ENCODE results near the gene ZNF536. TPM values are rescaled to one million over a fixed set of nuclear protein-coding genes. Genes with fewer than 3 reads are reported as not detected.
"Not testable (repeated sequence)": the region's sequence is repeated elsewhere in the genome, so short reads cannot be mapped to it uniquely, and the experiment has no call there.

Gene ZNF536
- total RNA-seq, 1 donor from 2014 or later: not detected

DNA sequence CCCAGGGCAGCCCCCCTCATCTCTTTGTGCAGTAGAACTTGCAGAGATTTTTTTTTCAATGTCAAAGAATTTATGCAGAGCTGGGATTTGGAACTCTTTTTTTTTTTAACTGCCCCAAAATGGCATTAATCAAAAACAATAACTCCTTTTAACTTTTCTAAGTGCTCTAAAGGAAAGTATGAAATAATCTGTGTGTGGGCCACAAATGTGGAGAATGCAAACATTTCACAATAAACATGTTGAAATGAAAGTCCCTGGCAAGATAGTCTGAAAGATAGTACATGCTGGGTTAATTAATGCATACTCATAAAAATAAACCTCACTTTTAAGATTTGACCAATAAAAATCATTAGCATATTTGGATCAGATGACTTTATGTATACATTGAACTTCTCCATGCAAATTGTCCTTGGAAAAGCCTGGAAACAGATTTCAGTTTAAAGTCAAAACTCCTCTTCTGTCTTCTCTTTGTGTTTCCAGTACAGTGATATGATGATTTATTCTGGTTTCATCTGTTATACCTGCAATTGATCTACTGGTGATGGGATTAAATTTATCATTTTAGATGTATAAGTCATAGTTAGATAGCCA, 30.5 kb upstream of the ZNF536 start:
- intact Hi-C loops (cut with micrococcal nuclease): no loop called here

DNA sequence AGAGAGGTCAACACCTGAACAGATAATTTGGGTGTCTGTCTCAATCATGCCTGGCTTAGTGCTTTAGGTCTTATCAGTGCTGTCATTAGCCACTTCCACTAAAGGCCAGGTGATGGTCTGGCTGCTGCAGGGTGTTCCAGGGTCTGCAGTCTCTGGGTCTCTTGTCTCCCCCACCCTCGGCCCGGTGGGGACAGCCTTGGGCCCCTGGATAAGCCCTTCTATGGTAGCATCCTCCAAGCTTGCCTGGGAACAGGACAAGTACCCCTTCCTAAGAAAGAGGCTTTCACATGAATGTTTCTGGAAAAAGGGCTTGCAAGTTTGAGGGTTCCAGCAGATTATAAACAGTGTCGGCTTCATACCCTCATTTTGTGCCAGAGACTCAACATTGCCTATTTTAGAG, 29.3 kb upstream of the ZNF536 start:
- intact Hi-C loops (cut with micrococcal nuclease): no loop called here

DNA sequence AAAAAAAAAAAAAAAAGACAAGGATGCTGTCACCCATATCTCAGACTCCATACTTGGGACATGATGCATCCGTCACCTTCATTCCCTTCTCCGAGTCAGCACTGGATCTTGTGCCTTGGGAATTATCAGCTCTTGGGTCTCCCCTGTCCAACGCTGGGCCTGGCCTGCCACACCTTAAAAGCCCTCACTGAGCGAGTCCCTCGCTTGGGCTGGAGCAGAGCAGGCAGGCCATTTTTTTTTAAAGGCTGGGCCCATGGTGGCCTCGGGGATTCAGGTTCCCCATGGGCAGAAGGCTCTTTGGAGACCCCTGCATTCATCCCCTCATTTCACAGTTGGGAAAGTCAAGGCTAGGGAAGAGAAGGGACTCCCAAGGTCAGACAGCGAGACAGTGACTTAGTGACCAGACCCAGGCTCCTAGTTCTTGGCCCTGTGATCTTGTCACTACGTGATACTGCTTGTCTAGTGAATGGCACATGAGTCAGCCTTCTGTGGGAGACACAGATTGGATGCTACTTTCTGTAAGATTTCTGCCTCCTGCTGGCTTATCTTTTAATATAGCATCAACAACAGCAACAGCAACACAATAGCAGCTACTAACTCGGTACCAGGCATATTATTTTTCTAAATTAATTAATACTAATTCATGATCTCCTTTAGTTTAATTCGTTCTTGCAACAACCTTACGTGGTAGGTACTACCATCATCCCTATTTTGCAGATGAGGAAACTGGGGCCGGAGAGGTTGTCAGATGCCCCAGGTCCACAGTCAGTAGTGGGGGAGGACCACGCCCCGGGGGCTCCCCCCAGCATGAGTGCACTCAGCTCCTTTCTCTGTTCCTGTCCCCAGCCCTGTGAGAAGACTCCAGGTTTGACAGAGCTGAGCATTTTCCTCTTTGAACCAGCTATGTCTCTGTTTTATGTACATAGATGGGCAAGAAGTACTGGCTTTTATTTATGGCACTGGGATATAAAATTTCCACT, 27.4 kb upstream of the ZNF536 start:
- intact Hi-C loops (cut with micrococcal nuclease): no loop called here

DNA sequence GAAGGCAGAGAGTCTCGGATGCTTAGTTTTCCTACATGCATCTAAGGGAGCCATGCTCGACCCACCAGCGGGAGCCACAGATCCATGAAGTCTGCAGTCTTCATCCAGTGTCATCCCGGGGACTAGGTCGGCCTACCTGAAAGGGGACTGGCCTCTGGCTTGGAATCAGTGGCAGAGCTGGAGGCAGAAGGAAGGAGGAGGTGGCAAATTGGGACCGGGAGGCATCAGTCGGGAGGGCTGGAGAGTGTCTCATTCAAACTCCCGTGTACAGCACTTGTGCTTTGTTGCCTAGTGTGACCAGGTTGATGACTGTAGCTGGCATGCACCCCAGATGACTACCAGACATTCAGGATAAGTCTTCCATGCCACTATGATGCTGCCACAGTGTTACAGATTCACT, 26.5 kb upstream of the ZNF536 start:
- intact Hi-C loops (cut with micrococcal nuclease): no loop called here

DNA sequence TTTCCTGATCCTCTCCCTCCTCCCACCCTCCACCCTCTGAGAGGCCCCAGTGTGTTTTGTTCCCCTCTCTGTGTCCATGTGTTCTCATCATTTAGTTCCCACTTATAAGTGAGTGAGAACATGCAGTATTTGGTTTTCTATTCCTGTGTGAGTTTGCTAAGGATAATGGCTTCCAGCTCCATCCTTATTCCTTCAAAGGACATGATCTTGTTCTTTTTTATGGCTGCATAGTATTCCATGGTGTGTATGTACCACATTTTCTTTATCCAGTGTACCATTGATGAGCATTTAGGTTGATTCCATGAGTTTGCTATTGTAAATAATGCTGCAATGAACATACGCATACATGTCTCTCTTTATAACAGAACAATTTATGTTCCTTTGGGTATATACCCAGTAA, 25.7 kb upstream of the ZNF536 start:
- intact Hi-C loops (cut with micrococcal nuclease): not testable (repeated sequence)

DNA sequence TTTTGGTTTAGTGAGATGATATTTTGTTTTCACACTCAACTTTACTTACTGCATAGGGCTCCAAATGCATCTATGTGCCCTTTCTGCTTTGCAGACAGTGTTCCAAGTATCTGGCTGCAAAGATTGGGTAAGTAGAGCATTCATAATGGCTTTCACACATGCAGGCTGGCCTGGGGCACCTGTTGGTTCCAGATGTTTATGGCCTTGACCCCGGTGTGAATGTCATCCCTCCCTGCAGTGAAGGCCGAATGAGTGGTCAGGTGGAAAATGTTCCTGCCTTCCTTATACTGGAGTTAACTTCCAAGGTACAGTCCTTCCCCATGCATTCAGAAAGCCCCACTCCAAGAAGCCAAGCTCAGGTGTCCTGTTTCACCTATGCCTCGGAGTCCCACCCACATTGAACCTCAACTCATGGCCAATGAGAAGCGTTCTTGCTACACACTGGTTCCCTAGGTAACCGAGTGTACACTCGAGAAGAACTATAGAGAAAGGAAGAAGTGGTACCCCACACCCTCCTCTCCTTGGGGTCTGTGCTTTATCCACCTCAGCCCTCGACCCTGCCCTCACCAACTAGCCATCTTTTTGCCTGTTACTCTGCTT, 23.0 kb upstream of the ZNF536 start:
- intact Hi-C loops (cut with micrococcal nuclease): no loop called here

DNA sequence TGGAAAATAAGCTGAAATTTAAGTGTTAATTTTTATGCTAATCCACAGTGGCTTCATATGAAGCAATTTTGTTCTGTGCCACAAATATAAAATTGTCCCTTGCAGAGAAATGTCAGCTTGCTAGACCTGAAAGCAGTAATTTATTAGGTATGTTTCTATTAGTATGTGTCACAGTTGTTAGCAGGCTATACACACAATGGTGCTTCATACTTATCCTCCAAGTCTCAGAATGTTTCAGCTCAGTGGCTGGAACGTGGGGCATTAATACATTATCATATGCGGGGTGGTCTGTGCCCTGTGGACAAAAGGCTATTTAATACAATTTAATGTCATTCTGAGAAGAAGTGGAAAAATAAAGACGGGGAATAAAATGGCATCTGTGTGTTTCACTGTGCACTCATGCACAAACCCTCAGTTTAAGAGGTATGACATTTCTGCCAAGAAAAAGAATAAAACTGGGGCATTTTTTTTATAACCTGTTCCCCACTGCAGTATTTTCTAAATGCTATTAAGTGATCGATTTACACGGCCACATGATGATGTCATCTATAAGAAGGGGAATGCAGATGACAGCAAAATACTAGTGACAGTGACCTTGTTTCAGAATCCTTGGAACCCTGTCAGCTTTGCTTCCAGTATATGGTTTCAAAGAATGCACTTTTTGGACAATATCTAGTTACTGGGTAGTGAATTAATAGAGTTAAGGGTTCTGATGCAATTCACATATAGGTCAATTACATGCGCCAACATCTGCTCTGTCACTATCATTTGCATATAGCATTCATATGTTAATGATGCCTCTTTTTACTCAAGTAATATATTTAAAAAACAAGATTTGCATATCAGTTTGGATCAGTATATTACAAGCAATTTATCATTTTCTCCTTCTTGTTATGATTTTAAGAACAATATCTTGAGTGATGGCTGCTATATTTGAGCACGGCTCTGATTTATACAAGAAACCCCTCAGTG, 21.2 kb upstream of the ZNF536 start:
- intact Hi-C loops (cut with micrococcal nuclease): no loop called here

DNA sequence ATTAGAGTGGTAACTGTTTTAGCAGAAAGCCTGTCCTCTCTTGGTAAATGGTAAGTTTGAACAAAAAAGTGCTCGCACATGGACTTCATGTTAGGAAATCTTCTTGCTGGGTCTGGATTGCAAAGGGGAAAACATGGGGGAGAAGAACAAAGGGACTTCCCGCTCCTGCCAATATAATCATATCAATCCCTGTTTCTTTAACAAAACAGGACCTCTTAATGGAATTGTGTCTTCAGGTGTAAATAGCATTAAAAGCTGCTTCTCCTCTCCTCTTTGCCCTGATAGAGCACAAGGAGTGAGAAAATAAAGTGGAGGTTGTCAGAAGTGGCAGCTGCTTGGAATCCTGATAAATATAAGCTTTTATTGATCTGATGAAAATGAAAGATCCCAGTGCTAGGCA, 20.4 kb upstream of the ZNF536 start:
- intact Hi-C loops (cut with micrococcal nuclease): no loop called here

DNA sequence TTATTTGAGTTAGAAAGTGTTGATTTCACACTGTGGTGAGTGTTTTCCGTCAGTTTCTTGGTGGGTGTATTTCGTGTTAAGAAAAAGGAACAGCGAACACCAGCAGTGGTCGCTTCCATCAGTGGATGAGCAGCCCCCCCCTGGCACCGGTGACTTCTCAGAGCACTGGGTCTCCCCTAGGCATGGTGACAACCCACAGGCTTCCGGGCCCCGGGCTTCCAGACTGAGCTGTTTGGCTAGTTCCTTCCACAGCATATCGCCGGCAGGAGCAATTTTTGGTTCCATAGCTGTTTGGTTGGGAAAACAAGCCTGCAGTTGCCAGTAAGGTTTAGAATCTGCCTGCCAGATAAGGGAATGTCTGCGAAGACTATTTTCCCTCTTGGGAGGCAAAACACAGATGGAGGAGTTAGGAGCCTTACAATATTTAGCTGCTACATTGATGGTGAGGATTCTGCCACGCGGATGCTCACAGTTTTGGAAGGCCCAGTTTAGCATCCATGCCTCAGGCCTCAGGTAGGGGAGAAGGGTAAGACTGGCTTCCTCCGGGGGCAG, 18.7 kb upstream of the ZNF536 start:
- intact Hi-C loops (cut with micrococcal nuclease): no loop called here

DNA sequence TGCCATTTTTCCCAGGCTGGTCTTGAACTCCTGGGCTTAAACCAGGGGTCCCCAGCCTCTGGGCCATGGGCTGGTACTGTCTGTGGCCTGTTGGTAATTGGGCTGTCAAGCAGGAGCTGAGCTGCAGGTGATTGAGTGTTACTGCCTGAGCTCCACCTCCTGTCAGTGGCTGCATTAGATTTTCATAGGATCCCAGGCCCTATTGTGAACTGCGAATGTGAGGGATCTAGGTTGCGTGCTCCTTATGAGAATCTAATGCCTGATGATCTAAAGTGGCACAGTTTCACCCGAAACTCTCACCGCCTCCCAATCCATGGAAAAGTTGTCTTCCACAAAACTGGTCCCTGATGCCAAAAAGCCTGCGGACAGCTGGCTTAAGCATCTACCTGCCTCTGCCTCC, 16.6 kb upstream of the ZNF536 start:
- intact Hi-C loops (cut with micrococcal nuclease): no loop called here

DNA sequence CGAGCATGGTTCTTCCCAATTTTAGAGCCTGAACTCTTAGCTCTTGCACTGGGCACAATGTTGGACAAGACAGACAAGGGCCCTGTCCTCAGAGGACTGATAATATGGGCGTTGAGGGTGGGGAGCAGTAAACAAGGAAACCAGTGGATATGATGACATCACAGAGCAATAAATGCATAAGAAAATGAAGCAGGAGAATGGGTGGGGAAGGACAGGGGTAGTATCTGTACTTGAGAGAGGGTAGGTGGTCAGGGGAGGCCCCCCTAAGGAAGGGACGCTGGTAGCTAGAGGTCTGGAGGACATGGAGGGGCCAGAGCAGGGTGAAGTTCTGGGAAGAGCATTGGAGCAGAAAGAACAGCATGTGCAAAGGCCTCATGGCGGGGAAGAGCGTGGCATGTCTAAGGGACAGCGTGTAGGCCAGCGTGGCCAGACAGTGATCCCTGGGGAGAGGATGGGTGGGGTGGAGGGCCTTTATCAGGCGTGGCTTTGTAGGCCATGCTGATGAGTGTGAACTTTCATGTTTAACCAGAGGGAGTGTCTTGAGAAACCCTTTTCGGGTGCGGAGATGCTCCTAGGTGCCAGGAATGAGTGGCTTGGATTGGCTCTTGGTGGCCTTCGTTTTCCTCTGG, 15.1 kb upstream of the ZNF536 start:
- intact Hi-C loops (cut with micrococcal nuclease): no loop called here

DNA sequence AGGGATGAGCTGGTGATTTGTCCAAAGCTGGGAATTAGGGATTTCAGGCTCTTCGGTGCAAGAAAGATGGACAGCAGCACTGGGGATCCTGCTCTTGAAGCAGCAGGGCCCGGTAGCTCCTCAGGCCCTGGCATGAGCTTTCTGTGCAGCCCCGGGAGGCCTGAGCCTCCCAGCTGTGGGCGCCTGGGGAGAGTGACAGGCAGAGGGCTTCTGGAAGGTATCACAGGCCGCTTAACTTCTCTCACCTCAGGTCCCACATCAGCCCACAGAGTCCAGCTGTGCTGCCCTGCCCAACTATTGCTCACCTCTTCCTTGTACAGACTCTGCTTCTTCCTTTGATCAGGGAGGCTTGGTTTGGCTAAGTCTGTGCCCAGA, 14.6 kb upstream of the ZNF536 start:
- intact Hi-C loops (cut with micrococcal nuclease): no loop called here

DNA sequence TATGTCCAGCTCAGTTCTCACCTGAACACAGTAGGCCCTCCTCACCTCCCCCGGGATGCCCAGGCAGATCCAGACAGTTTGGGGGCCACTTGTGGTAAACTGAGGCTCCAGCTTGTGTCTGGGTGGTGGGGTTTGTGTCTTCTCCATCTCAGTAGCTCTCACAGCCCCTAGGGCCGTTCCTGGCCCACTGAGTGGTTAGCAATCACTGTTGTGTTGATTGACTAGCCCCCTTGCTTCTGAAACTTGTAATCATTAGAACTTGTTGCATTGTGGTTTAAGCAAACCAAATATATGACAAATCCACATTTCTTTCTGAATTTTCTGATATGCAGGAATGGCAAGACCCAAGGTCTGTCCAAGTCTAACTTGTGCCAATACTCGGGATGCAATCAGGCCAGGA, 13.9 kb upstream of the ZNF536 start:
- intact Hi-C loops (cut with micrococcal nuclease): no loop called here

DNA sequence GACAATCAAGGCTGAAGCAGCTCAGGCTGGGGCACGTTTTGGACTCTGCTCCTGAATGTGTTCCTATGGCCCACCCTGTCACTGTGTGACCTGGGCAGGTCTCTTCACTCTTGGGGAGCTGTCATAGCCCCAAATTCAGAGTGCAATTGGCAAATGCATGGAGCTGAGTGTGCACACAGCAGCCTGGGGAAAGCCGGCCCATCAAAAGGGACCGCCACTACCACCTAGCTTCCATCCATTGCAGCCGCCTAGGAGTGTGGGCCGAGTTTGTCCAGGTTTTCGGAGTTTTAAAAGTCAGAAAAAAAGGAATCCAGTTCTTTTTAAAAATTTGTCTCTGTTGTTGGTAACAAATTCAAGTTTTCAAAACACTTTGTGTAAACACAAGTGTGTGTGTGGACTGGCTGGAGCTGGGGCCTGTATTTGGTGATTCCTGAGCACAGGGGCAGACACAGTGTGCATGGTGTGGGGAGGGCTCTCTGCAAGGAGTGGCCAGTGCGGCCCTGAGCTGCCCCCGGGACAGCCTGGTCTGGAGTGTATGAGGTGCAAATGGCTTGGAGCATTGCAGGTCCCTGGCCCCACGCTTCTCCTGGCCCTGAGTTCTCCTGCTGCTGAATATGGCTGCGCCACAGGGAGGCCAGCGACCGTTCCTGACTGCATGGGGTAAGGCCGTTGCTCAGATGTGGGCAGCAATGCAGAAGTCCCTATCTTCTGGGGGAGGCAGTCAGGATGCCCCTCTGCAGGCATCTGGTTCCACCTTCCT, 13.2 kb upstream of the ZNF536 start:
- intact Hi-C loops (cut with micrococcal nuclease): no loop called here

DNA sequence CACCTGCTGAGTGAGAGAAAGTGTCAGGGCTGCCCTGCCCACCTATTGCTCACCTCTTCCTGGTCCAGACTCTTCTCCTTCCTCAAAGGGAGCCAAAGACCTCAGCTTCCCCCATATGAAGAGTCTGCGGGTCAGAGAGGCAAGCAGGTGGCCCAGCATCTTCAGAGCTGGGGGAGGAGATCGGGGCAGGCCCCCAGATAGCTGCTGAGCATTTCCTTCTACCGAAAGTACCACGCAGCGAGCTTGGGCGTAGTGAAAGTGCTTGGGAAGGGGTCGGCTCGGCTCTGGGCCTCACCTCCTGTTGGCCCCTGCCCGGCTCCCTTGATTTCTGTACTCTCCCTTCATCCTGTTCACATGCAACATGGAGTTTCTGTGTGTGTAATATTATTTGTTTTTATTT, 12.2 kb upstream of the ZNF536 start:
- intact Hi-C loops (cut with micrococcal nuclease): no loop called here

DNA sequence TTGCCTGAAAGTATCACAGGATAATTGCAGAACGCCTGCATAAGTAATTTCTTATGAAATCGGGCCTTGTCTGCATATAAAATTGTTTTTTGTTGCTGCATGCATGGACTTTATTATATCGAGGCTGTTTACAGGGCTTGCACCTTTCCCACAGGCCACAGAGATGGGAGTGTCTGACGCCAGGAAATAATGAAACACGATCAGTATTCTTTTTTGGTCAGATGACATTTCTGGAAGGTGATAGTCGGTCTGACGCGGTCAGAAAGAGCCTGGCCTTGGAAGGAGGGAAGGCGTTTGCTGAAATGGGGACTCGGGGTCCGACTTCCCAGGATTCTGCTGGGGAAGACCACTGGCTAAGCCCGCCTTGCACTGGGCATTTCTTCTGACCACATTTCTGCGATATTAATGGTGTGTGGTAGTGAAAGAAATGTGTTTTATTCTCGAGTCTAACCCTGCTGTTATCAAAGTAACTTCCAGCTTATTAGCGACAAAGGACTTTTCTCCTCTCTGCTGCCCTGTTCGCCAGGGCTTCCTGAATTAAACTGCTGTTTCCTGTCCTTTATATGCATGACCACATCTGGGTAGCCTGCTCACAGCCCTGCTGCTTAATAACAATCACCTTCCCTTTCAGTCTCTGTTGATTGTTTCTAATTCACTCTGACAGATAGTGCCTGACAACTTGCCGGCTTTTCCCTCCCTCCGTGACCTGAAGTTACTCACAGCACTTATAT, 11.6 kb upstream of the ZNF536 start:
- intact Hi-C loops (cut with micrococcal nuclease): no loop called here

DNA sequence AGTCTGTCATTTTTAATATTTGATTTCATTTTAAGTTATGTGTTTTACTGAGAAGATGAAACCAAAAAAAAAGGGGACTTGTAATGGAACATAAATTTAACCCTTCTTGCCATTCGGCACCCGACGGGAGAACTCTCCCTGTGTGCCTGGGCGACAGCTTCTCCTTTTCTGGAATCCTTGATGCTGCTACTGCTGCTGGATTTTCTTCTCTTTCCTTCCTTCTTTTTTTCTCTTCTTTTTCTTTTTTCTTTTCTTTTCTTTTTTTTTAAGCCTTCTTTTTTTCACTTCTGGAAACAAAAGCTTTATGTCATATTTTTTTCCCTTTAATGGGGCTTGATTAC, 11.1 kb upstream of the ZNF536 start:
- intact Hi-C loops (cut with micrococcal nuclease): no loop called here

DNA sequence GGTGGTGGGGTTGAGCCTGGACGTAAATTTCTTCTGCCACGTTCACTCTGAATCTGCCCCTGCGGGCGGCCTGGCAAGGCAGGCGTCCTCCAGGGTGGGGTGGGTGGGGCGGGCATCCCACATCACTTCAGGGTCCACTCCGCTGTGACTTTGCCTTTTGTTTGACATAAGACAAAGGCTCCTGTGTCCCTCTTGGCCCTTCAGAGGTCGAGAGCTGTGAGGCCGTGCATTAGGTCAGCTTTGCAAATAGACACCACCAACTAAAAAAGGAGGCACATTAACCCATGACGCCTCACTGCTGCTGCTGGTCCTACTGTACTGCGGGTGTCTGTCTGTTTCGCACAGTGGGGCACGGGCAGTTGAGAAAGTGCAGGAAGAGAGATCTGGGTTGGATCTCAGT, 10.5 kb upstream of the ZNF536 start:
- intact Hi-C loops (cut with micrococcal nuclease): no loop called here

DNA sequence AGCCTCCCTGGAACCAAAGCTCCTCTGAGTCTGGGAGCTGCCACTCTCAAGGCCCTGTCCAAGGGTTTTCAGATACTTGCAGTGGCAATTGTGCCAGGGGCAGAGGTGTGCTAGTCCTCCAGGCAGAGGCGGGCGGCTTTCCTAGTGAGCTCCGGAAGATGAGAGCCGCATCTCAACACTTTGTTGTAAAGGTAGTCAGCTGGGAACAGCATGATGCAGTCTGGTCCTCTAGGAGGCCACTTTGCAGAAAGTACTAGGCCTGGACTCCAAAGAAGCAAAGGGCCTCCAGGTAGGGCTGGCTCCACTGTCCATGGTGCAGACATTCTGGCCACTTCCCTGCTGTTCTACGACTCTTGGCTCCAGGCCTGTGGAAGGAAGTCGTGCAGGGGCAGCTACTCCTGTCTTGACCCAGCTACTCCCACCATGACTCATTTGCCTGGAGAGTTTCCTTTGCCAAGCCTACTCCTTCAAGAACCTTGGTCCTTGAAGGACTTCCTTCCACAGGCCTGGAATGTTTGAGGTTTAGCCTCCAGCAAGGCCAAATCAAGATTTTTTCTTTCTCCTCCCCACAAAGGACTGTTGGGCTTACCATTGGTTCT, 9.9 kb upstream of the ZNF536 start:
- intact Hi-C loops (cut with micrococcal nuclease): no loop called here
